HG03575 (cell line): ENCODE results near the gene CTSK.
"Not testable (repeated sequence)": the region's sequence is repeated elsewhere in the genome, so short reads cannot be mapped to it uniquely, and the experiment has no call there.

Source experiments
- ATAC-seq: cut with Tn5 transposase; IDR thresholded peaks from one replicate; pipeline ENCODE4 v1.9.1; 2021; ENCODE audit not compliant: unreplicated experiment, insufficient number of reproducible peaks, low FRiP score; ENCODE audit errors: extremely low read depth

CTSK gene

GRCh38 chr1:150808846-150809245 is 786 bp upstream of the CTSK start:
- no peak for ATAC-seq

- ATAC-seq, result no peak
These were observed 624 bp downstream of the CTSK start for GRCh38 chr1:150807249-150808023.

DNA sequence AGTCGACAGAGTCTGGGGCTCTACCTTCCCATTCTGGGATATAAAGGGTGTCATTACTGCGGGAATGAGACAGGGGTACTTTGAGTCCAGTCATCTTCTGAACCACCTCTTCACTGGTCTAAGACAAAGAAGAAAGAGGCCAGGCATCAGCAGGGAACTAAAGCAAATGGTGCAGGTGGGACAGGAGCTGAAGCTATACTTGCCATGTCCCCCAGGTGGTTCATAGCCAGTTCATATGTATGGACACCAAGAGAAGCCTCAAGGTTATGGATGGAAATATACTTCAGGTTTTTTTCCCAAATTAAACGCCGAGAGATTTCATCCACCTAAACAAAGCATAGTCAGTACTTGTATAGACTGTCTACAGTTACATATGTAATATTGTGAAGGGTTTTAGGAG is 2.2 kb downstream of the CTSK start:
- ATAC-seq, result no peak

GRCh38 chr1:150804671-150805070 is 3.4 kb downstream of the CTSK start:
- no peak for ATAC-seq

- no peak for ATAC-seq
These were observed 9.0 kb downstream of the CTSK start for GRCh38 chr1:150799089-150799488.

GRCh38 chr1:150798525-150798924 is 9.5 kb downstream of the CTSK start:
- no peak for ATAC-seq

DNA sequence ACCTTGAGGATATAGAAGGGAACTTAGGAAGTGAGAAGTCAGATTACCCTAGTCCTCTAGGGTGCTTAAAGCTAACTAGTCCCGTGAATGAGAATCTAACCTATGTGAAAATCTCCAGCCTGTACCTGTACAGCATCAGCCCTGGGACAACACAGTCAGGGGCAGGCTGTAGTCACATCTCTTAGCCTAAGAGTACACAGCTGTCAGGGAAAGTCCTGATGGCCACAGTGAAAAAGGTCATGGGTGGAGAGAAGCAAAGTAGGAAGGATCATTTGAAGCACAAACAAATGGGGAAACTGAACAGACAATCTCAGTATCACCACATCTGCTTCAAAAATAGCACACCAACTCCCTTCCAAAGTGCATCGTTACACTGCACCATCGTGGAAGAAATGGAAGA is 11.7 kb downstream of the CTSK start:
- no peak for ATAC-seq

DNA sequence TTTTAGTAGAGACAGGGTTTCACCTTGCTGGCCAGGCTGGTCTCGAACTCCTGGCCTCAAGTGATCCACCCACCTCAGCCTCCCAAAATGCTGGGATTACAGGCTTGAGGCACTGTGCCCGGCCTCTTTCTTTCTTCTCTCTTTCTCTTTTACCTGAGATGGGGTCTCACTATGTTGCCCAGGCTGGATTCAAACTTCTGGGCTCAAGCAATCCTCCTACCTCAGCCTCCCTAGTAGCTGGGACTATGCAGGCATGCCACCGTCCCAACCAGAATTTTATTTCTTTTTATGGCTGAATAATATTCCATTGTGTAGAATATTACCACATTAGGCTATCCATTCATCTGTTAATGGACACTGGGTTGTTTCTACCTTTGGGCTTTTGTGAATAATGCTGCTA is 14.3 kb downstream of the CTSK start:
- ATAC-seq, result not testable (repeated sequence)

- ATAC-seq, result no peak
These were observed 14.8 kb downstream of the CTSK start for GRCh38 chr1:150793221-150793620.

GRCh38 chr1:150791585-150791984 is 16.5 kb downstream of the CTSK start:
- no peak for ATAC-seq

DNA sequence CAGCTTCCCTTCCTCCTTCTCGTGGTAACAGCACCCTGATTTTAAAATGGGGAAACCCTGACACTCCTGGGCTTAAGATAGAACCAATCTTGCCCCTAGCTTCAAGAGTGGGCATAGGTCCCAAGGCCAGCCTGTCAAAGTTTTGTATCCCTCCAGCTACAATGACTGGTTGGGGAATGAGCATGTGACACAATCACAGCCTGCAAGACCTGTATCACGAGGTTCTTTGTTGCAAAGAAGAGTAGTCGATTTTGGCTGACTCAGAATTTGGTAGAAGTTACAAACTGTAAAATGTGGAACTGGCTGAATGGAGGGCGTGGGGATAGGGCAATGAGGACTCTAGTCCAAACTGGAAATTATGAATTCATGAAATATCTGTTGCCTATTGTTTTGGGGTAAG is 18.7 kb downstream of the CTSK start:
- no peak for ATAC-seq

DNA sequence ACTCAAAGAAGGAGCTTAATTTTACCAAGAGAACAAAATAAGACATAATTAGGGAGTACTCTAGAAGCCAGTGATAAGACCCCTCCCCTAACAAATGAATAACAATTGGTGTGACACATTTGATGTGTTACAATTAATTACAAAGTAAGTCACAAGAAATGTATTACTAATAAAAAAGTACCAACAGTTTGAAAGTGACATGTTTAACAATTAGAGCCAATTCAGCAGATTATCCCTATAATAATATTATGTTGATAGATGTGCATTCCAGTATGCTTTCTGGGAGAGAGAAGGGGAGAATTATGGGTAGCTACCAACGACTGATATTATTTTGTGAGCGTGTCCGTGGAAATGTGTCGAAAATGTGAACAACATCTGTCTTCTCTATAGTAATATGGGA is 19.1 kb downstream of the CTSK start:
- ATAC-seq, result no peak

DNA sequence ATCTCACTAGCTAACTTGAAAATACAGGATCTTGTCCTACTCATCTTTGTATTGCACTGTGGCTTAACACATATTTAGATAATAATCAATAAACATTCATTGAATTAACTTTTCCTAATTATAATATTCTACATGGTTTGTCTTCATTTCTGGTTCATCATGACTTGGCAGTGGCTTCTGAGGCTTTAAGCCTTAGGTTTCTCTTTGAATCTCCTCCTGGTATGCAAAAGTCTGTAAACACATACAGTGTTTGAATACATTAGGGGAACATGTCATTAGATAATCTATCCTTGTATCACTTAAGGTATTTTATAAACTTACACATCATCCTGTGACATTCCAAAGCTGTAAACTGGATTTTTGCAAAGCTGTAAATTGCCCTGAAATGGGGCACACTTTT is 20.6 kb downstream of the CTSK start:
- no peak for ATAC-seq

DNA sequence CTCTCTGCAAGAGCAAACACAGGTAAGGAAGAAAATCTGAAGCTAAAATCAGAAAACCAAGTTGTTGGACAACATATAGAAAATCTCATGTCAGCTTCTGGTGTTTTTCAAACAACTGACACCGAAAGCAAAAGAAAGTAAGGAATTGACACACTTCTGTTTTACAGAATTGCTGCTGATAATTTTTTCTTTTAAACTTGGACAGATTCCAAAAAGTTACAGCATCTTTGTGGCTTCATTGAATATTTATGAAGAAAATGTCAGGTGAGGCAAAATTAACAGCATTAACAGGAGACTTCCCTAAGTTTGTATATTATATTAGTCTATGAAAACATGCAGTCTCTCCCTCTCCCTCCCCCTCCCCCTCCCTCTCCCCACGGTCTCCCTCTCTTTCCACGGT is 27.6 kb downstream of the CTSK start:
- no peak for ATAC-seq

- no peak for ATAC-seq
These were observed 29.7 kb downstream of the CTSK start for GRCh38 chr1:150778409-150778808.

DNA sequence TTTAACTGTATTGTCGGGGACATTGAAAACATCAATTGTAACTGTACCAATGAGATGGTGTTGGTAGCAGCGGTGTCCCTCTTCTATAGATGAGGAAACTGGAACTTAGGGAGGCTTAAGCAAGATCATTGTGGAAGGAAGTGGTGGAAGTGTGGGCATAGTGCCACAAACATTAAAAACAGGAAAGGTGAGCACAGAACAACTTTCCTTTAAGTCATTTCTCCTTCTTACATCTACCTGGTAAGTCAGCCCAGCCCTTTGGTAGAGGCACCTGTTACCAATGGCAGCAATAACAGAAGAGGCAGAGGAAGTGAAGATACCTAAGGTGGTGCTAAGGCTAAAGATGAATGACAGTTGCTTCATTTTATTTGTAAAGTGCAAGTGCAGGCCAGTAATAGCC is 30.5 kb downstream of the CTSK start:
- no peak for ATAC-seq

- not testable (repeated sequence) for ATAC-seq
These were observed 32.0 kb downstream of the CTSK start for GRCh38 chr1:150775931-150776505.

DNA sequence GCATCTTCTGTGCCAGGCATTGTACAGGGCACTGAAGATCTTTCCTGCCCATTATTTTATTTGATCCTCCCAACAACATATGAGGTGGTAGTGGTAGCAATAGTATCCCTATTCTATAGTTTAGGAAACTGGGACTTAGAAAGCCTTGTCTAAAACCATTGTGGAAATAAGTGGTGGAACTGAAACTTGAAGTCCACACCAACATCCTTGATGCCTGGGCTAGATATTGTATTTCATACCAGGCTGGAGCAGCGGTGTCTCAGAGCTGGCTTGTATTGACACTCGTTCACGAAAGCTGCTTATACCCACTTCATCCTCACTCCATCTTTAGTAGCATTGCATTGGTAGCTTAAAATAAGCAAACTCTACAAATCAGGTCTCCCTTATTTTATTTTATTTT is 32.8 kb downstream of the CTSK start:
- ATAC-seq, result no peak

DNA sequence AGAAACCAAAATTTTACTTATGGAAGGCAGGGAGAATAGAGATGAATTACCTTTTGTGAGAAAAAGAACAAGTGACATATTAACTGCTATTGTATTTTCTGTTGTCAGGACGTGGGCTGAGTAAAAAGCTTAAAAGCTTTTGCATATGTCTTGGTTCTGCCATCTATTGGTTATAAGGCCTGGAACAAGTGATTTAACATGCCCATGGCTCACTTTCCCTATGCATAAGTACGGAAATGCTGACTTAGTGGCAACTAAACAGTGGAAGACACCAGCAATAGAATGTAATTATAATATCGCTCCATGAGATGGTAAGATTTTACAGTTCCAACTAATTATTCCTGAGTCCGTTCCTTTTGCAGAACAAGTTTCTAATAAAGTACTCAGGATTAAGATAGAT is 35.7 kb downstream of the CTSK start:
- no peak for ATAC-seq

GRCh38 chr1:150767704-150768103 is 40.4 kb downstream of the CTSK start:
- not testable (repeated sequence) for ATAC-seq

DNA sequence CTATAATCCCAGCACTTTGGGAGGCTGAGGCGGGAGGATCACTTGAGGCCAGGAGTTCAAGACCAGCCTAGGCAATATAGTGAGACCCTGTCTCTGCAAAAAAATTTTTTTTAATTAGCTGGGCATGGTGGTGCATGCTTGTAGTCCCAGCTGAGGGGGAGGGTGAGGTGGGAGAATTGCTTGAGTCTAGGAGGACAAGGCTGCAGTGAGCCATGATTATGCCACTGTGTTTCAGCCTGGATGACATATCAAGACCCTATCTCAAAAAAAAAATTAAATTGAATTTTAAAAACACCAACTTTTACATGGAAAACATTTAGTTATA is 42.1 kb downstream of the CTSK start:
- ATAC-seq, result not testable (repeated sequence)
